ENCODE results near the gene DNER.

Gene DNER

DNA sequence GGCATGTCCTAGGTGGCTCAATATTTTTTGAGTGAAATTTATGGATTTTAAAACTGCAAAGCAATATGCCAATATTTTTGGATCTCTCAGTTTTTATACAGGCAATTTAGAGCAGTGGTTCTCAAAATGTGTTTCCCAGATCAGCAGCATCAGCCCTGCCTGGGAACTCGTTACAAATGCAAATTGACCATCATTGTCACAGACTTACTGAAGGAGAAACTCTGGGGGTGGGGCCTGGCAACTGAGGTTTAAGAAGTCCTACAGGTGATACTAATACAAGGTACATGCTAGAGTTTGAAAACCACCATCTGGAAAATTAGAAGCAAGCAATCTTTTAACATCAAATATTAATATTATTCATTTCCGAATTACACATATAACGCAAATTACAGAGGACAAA is 227.7 kb downstream of the DNER start:
- no peak for DNase-seq

DNA sequence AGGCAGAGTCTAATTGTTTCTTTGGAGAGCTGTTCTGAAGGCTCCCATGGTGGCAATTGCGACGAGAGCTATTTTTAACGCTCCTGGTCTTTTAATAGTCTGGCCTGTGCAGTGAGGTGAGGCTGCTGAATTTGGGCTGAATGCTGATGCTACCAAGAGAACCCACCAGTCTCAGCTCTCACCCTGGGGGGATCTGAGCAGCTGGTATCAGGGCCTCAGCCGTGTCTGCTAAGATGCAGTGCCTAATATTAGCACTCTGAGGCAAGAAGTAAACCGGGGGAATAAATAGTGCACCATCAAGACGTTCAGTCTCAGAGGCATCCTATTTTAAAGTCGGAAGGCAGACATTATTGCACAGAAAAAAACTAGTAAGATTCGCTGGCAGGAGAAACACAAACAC is 228.5 kb downstream of the DNER start:
- DNase-seq, result no peak

DNA sequence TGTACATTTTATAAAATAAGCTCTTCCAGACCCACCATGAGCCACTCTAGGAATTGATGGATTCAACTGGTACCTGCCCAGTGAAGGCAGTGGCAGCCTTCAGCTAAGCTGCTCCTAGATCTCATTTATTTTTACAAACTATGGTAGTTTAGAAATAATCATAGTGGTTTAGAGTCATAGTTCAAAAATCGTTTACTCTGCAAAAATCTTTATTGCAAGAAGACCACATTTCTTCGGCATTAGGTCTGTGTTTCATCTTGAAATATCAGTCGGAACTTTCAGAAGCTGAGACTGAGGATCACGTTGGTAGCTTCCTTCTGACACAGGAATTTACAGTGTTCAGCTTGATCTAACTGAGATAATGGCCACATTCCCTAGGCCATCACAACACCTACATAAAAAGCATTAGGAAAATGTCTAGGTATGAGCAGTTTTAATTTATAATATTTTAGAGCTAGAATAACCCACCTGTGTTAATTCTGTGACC is 237.0 kb downstream of the DNER start:
- no peak for DNase-seq

DNA sequence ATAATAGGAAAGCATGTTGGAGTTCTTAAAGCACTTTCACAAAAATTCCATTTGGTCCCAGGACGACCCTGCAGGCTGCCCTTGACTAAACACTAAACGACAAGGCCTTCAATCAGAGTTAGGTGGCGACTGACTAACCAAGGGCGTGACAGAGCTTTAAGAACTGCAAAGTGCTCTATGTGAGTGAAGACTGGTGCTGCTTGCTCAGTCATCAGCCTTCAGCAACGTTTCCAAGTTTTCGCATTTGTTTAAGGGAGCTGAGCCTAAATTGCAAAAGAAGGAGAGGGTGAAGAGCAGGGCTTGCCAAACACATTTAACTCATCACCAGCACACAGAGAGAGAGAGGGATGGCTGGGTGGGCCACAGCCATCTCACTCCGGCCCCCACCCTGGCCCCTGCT is 238.6 kb downstream of the DNER start:
- no peak for DNase-seq

DNA sequence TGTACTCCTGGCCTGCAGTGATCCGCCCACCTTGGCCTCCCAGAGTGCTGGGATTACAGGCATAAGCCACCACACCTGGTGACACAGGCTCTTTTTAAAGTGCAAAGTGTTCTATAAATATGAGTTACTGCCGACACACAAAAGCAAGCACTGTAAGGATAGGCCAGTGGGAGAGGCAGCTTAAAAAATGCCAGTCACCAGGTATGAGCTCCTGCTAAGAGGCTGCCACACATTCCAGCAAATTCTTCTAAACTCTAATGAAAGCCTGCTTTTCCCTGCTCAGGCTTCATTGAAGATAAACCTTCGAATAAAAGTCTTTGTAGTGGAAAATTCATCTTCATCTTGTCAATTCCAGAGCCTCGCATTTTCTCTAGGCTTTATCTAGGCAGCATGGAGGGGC is 240.2 kb downstream of the DNER start:
- DNase-seq, result no peak

DNA sequence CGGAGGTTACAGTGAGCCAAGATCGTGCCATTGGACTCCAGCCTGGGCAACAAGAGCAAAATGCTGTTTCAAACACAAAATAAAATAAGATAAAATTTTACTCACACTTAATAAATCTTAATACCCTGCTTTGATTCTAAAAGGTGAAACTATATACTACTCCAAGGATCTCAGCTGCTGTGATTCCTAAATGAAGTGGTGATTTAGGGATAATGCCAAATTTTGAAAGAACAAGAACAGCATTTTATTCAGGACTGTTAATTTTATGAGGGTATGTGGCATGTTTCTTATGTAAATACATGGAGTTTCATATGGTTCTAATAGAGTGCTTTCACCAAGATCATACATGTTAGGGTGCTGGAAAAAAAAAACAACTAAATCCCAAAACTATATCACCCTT is 243.6 kb downstream of the DNER start:
- no peak for DNase-seq

DNA sequence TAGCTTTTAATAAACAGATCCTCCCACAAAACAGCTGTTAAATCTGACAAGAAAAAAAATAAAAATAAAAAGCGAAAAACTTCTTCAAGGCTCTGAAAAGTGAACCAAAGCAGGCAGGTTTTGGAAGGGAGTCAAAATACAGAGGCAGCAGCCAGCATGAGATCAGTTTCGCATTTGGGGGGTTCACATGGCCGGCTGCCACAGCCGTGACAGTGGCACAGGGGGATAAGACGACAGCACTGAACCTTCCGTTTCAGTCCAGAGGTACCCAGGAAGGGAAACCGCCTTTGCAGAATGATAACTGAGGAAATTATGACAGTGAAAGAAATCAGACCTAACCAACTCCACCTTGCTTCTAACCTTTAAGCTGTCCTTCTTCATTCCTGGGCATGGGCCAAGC is 246.6 kb downstream of the DNER start:
- no peak for DNase-seq

DNA sequence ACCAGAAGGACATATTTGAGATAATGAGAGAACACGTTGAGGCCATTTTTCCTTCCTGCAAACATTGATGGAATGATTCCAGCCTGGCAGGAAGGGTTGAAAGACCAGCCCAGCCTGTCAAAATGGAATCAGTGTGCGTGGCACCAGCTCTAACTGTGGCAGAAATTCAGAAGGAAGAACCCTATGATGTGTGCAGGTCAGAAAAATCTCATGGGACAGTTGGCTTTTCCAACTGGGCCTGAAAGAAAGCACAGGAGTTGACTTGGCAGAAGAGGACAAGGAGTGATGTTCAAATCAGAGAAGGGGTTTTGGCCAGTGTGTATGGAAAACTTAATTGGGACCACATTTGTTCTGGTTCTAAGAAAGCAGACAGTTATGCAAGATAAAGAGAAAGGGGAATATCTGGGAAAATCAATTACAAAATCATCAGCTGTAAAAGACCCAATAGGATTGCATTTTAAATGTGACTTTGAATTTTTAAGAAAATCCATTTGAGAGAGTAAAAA is 250.5 kb downstream of the DNER start:
- DNase-seq, result peak; percentile 46

DNA sequence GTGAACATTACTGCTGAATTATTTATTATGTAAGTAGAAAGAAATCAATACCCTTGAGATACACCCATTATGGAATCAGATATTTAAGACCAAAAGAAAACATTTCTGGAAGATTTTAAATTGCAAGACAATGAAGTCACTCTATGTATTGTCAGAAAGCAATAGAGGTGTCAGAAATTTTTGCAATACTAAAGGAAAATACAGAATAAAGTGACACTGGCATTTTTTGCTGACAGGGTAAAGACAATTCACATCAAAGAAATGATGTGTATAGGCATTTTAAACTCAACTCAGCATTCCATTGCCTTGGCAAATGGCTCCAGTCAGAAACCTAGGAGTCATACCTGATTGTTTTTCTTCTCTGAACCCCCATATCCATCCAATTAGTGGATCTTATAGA is 252.2 kb downstream of the DNER start:
- no peak for DNase-seq

DNA sequence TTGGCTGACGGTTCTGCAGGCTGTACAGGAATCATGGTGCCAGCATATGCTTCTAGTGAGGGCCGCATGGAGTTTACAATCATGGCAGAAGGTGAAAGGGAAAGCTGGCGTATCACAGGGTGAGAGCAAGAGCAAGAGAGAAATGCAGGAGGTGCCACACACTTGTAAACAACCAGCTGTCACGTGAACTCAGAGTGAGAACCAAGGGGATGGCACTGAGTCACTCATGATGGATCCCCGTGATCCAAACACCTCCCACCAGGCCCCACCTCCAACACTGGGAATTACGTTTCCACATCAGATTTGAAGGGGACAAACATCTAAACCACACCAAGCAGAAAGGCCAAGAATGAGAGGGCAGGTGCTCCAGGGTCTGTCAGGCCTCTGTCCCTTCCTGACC is 258.3 kb downstream of the DNER start:
- no peak for DNase-seq

DNA sequence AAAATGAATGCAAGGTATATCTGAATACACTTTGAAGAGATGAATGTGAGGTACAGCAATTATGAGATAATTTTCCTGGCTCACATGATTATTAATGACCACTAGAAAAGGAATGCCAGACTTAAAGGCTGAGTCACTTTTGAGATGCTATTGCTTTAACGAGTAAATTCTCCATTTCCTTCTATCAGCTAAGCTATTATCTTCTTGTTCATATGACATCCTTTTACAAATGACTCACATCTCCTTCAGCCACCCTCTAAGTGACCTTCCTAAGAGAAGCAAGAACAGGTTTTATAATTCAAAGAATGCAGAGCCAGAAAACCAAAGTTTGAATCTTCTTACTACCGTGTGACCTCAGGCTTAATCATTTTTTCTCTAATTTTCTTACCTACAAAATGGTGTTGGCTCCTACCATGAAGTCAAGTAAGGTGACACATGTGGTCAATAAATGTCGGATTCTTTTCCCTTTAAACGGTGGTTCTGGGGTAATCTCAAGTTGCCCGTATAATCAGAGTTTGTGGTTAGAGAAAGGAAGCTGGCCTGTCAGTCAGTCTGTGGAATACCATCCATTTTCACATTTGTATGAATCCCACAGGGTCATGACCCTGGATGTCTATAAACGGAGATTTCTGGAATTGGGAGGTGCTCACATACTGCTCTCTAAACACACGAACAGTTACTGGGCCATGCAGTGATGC is 259.3 kb downstream of the DNER start:
- DNase-seq, result no peak

DNA sequence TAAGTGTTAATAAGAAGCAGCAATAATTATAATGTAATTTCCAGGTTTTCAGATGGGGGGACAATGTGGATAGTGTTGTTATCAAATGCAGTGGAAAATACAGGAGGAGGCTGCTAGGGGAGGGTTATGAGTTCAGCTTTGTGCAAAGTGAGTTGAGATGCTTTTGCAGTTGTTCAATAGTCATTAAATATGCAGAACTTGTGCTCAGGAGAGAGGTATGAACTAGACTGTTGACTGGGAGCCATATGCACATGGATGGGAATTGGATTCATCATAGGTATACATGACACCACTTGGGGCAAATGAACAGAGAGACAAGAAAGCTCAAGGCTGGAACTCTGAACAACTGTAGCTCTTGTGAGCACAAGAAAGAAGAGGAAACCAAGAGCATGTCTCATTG is 261.1 kb downstream of the DNER start:
- no peak for DNase-seq

DNA sequence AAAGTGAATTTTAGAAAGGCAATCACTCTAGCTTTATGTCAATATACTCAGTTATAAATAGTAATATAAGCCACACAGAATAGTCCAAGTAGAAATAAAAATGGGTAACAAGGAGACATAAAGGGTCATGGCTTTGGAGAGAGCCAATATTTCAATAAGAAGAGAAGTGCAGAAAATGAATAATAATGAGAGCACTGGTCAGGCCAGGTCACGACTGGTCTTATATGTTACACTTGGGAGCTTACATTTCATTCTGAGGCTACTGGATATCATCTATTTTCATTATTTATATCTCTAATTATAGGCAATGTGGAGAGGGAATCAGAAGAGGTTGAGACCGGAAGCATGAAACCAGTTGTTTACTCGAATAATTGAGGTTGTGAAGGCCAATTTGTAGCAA is 262.5 kb downstream of the DNER start:
- no peak for DNase-seq

DNA sequence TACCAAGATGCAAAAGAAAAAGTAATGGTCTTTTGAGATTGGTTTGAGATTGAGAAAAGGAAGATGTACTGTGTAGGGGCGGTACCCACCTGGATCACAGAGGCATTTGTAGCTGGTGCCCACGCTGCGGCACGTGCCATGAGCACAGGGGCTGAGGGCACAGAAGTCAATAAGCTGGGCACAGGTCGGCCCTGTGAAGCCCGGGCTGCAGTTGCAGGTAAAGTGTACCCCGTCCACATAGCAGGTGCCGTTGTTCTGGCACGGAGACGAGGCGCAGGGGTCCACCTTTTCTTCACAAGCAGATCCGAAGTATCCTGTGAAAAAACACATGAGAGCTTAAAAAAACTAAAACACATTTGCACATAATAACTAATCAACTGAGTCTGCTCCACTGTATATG is 267.1 kb downstream of the DNER start:
- DNase-seq, result no peak

DNA sequence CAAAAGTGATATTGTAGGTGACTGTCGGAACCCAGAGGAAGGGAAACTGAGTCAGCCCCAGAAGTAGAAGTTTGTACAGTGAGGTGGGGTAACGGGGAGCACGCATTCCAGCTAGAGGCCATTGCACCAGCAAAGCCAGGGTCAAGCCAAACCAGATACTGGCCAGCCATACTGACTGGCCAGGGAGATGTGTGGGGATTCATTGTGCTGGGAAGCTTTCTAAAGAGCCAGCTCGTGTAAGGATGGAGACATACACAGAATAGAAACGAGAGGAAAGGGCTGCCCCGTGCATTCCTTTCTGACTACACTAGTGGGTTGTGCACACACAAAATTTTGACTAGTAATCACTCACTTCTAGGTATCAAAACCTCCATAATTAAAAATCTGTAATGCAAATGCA is 268.0 kb downstream of the DNER start:
- DNase-seq, result no peak

DNA sequence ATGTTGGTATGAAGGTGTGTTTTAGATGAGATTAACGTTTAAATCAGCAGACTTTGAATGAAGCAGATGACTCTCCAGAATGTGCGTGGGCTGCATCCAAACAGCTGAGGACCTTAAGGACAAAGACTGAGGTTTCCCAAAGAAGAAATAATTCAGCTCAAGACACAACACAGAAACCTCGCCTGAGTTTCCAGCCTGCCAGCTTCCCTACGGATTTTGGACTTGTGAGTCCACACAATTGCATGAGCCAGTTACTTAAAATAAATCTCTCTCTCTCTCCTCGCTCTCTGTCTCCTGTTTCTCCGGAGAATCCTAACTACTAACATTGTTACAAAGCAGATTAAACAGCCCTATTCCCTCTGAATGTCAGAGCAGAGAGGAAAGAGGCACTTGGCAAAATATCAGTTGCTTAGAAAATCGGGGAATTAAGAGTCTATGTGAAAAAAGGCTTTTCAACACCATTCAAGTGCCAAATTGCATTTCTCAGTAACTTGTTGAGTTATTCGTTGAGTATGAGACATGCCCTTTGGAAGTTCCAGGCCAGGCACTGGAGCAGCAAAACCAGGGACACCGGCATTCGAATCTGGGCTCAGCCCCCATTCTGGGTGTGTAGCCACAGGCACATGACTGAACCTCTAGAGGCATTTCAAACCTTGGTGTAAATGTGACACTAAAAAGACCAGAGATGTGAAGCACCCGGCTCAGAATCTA is 268.7 kb downstream of the DNER start:
- DNase-seq, result peak; percentile 52

DNA sequence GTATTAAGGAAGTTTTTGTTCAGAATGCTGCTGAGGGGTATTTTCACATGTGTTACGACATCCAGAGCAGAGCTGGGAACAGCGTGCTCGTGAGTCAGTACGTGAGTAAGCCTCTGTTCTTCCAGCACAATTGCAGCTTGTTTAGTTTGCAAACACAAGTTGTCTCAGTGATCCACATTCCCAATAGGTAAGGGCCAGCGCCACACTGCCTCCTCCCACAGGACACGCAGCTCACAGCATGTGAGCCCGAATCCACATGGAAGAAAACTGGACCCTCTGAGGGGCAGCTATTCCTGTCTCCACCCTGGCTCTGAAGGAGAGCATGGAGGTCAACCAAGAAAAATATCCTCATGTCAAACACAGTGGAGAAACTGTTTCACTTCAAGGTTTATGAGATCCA is 269.3 kb downstream of the DNER start:
- DNase-seq, result peak; percentile 54

DNA sequence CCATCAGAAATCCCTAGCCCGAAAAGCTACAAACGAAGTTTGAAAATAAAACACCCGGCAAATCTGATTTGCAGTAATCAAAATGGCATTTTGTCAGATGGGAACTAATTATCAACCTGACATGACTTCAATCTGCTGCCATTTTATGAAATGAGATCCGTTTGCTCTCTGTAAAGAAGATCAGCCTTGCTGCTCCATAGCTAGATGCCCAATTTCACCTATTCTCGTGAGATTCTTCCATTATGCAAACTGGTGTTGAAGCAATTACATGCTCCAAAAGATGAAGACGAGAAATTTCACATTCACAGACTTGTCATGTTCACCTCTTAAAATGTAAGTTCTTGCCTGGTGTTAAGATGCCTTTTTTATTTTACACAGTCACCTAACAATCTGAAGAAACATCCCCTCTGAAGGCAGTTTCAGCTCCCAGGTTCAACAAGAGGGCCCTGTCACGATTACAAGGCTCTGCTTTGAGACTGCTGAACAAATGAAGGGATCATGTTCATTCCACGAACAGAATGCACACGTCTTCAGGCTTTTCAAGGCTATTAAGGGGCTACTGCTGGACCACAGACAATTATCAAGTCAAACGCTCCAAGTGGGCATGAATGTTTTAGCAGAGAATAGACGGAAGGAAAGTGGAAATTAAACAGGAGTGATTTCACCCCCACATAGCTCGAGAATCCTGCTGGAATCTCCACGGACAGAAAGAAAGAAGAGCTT is 270.6 kb downstream of the DNER start:
- no peak for DNase-seq

DNA sequence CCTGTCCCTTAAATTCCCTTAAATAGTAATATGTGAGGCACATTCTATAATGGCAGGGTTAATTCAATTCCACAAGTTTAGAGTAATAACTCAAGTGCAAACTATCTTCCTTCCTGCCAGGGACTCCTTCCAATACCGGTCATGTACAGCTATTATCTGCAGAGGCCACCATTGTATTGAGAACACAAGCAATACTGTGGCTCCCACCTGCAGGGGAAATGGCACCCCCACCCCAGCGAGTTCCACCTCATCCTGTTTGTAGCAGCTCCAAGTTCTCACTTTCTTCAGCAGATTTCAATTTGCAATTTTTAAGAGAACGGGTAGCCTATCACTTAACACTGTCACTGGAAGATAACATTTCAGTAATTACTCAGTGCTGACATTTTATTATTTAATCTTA is 271.2 kb downstream of the DNER start:
- DNase-seq, result no peak

DNA sequence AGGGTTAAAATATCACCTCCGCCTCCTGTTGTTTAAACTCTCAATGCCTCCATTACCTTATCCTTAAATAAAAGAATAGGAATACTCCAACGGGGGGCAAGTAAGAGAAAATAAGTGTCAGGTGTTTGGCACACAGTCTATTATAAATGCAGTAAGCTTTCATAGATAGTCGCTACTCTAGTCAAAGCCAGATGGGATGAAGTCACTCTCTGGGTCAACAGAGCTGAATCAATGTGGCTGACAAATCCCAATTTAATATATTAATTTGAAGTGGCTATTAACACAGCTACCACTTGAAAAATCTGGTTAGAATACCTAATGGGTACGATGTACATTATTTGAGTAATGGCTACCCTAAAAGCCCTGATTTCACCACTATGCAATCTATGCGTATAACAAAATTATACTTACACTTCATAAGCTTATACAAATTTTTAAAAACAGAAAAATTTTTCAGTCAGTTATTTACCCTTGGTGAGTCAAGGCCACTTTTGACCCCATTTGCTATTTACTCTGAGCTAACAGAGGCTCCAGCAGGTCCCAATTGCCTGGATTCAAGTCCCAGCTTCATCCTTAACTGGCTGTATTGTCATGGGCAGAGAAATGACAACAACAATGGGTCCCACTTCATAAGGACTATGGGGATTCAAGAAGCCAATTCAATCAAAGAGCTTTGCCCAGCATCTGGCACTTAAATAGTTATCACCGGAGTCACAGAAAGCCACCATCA is 275.8 kb downstream of the DNER start:
- no peak for DNase-seq

DNA sequence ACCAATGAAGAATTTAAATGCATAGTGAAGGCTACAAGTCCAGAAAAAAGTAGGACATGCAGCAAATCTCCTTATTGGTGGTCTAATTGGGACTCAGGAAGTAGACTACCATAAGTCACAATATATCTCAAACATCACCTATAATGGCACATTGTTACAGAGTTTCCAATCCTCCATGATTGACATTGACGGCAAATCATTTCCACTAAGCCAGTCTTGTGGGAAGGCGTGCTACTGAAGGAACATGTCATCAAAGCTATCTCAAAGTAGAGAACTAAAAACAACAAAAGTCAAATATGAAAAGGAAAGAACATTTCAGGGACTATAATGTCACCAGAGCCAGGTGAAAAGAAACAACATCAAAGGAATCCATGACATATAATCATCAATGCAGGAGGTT is 276.9 kb downstream of the DNER start:
- no peak for DNase-seq

DNA sequence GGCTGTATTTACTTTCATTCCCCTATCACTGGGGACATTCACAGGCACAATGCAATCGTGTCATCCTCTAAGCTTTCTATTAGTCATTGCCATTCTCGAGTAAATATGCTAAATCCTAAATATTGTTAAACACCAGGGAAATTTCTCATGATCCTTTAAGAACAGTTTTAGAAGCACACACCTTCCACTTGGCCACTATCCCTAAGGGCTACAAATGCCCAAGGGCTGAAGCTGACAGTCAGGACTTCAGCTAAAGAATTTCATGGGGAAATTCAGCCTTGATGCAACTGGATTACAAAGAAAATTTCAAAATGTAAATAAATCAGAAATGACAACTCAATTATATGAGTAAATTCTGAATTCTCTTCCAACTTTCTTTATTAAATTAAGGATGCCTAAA is 280.2 kb downstream of the DNER start:
- DNase-seq, result no peak

DNA sequence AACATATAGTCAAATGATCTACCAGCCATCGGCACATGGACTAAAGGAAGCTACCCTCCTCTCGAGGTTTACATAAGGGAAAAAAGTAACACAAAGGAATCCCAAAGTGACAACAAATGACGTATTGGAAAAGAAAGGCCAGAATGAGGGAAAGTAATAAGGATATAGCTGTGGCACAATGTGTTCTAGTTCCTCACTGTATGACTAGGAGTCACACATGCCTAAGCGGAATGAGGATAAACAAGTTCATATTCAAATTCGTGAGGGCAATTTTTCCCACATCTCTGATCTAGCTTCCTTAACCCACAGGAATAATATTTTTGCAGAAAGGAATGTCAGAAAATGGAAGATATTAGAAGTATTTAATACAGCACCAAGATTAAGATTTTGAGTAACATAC is 281.0 kb downstream of the DNER start:
- DNase-seq, result no peak

Data from right hindlimb (tissue), 1 donor.